Esophagus muscularis mucosa (tissue), 4 donors: Measurements from ENCODE around the gene GTF2IRD1. TPM values are rescaled to one million over a fixed set of nuclear protein-coding genes. Genes with fewer than 3 reads are reported as not detected.
"Not testable (repeated sequence)": the region's sequence is repeated elsewhere in the genome, so short reads cannot be mapped to it uniquely, and the experiment has no call there.

Experiments used
- DNase-seq: peaks from one replicate; pipeline ENCODE4 v3.0.0-alpha.2; 2017; ENCODE audit errors: extremely low spot score
- H3K27ac ChIP-seq, 4 donors: fragments of 200-600 bp; sonication (generic); replicated peaks in 1 of 4; 1 replicate in 3 of 4; 2 replicates in 1 of 4; pipeline ENCODE4 v1.5.1; 2016 to 2019; ENCODE audit warnings: mild to moderate bottlenecking in 1 of 4
- H3K27me3 ChIP-seq, 4 donors: fragments of 200-600 bp; sonication (generic); one replicate each; pipeline versions ENCODE4 v1.5.1 to v1.6.0; 2016 to 2019
- H3K36me3 ChIP-seq, 4 donors: fragments of 200-600 bp; sonication (generic); one replicate each; pipeline ENCODE4 v1.5.1; 2016 to 2019
- H3K4me1 ChIP-seq, 4 donors: fragments of 200-600 bp; sonication (generic); one replicate each; pipeline ENCODE4 v1.5.1; 2016 to 2019
- H3K4me3 ChIP-seq, 4 donors: fragments of 200-600 bp; sonication (generic); 1 replicate in 2 of 4; 2 replicates in 2 of 4; pipeline ENCODE4 v1.5.1; 2016 to 2019; ENCODE audit warnings: mild to moderate bottlenecking in 4 of 4, moderate library complexity in 1 of 4
- H3K9me3 ChIP-seq, 4 donors: fragments of 200-600 bp; sonication (generic); 1 replicate in 3 of 4; 2 replicates in 1 of 4; pipeline ENCODE4 v1.5.1; 2016 to 2019
- EP300 ChIP-seq: sonication (generic); formaldehyde crosslinking; IDR thresholded peaks from one replicate; pipeline ENCODE4 v1.6.1; 2017; ENCODE audit warnings: antibody characterized with exemption
- POLR2A ChIP-seq: fragments of 450-650 bp; IDR thresholded peaks from one replicate; pipeline ENCODE4 v1.6.1; 2017; ENCODE audit warnings: antibody characterized with exemption, moderate library complexity, mild to moderate bottlenecking, low read depth
- POLR2AphosphoS5 ChIP-seq, 2 donors: sonication (generic); formaldehyde crosslinking; IDR thresholded peaks; one replicate each; pipeline ENCODE4 v1.6.1; 2017; ENCODE audit warnings: antibody characterized with exemption in 2 of 2
- WGBS: methylation state at CpG from one replicate; pipeline ENCODE4 v1.1.5; 2018; 5-methylcytosine and 5-hydroxymethylcytosine counted together
- intact Hi-C: fragments of 100-400 bp; cut with DNase I; formaldehyde crosslinking; loops from one replicate; pipeline ENCODE4 v1.15.1; 2023
- total RNA-seq, 4 donors: library from RNA; depleted of rRNA; stranded (reverse); fragments of >200 nt; gene quantifications; one replicate each; pipeline versions ENCODE4 v1.1.0 to v1.2.1, GENCODE V29; 2016
- TF ChIP-seq, protein P1 (sequence below), 3 experiments: fragments of 200-600 bp in 2 of 3; fragments of 450-650 bp in 1 of 3; sonication (generic) in 2 of 3; IDR thresholded peaks; one replicate each; pipeline ENCODE4 v1.5.1; 2017 to 2019; ENCODE audit warnings: antibody characterized with exemption in 3 of 3, mild to moderate bottlenecking in 2 of 3, moderate library complexity in 1 of 3

Gene GTF2IRD1
- total RNA-seq, 4 donors from 2014 or later: 20.8 to 24.0 (median 22.0) TPM

DNA sequence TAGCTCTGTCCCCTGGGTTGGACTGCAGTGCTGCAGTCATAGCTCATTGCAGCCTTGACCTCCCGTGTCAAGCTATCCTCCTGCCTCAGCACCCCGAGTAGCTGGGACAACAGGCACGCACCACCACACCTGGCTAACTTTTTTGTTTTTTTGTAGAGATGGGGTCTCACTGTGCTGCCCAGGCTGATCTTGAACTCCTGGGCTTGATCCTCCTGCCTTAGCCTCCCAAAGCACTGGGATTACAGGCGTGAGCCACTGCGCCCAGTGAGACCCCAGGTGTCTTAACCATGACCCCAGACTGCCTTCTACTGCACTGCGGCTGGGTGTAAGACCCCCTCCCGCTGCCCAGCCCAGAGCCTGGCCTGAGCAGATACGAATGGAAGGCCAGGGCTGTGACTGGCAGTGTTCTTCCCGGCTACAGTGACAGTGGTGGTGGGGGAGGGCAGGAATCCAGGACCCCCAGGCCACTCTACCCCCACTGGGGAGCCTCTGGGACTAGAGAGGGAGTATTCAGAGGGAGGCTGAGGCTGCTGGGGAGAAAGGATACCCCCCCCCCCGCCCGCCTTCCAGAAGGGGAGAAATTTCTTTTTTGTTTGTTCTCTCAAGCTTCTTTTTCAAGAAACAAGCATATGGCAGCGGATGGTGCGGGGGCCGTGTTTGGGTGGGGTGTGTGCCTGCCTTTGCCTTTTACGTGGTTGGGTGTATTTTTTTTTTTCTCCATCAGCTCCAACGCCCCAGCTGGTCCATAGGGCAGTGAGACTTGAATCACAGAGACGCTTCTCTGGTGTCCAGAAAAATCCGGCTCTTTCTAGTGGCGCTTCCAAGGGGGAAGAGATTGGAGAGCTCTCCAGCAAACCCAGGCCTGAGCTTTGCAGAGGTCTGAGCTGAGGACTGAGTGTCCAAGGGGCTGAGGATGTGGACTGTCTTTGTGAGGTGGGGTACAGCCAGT lies 36.6 kb downstream of the GTF2IRD1 start:
- no peaks in the 10 kb centered on the region for H3K27me3 ChIP-seq
- intact Hi-C loops: no loop called here
- H3K4me1 ChIP-seq: peaks cover 5 to 12% (median 7%) of the 10 kb centered on the region in 4 donors
- no peak overlapping the region for H3K27ac ChIP-seq
- TF ChIP-seq, protein P1, sequence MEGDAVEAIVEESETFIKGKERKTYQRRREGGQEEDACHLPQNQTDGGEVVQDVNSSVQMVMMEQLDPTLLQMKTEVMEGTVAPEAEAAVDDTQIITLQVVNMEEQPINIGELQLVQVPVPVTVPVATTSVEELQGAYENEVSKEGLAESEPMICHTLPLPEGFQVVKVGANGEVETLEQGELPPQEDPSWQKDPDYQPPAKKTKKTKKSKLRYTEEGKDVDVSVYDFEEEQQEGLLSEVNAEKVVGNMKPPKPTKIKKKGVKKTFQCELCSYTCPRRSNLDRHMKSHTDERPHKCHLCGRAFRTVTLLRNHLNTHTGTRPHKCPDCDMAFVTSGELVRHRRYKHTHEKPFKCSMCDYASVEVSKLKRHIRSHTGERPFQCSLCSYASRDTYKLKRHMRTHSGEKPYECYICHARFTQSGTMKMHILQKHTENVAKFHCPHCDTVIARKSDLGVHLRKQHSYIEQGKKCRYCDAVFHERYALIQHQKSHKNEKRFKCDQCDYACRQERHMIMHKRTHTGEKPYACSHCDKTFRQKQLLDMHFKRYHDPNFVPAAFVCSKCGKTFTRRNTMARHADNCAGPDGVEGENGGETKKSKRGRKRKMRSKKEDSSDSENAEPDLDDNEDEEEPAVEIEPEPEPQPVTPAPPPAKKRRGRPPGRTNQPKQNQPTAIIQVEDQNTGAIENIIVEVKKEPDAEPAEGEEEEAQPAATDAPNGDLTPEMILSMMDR (IDR thresholded peaks at IDR 0.05): no peak
- TF ChIP-seq EP300 (no peak), POLR2A (no peak), POLR2AphosphoS5 (IDR thresholded peaks at IDR 0.05) (no peak)
- no peaks in the 10 kb centered on the region for H3K36me3 ChIP-seq
- peaks cover 0 to 3% (median 0%) of the 10 kb centered on the region in 4 donors for H3K9me3 ChIP-seq
- no peak for DNase-seq
- 88% methylated on average over 14 of the region's 19 CpGs for WGBS
- no peak overlapping the region for H3K4me3 ChIP-seq

DNA sequence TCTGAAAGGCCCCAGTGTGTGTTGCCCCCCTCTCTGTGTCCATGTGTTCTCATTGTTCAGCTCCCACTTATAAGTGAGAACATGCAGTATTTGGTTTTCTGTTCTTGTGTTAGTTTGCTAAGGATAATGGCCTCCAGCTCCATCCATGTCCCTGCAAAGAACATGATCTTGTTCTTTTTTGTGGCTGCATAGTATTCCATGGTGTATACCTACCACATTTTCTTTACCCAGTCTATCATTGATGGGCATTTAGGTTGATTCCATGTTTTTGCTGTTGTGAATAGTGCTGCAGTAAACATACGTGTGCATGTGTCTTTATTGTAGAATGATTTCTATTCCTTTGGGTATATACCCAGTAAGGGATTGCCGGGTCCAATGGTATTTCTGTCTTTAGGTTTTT lies 37.8 kb downstream of the GTF2IRD1 start:
- WGBS: 92% methylated on average over 2 of the region's 2 CpGs
- H3K36me3 ChIP-seq, H3K9me3 ChIP-seq, H3K27ac ChIP-seq, DNase-seq, intact Hi-C loops, H3K4me3 ChIP-seq, H3K27me3 ChIP-seq: not testable (repeated sequence)
- H3K4me1 ChIP-seq: peaks cover 8 to 11% (median 9%) of the 10 kb centered on the region in 4 donors

DNA sequence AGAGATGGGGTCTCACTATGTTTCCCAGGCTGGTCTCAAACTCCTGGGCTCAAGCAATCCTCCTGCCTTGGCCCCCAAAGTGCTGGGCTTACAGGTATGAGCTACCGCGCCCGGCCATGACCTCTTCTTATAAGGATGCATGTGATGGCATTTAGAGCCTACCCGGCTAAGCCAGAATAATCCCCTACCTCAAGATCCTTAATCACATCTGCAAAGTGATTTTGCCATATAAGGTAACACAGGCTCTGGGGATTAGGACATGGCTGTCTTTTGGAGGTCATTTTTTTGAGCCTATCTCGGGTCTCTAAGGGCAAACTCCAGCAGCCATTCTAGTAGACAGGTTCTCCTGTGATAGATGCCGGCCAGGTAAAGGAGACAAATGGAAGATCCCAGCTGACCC lies 39.6 kb downstream of the GTF2IRD1 start:
- DNase-seq: no peak
- intact Hi-C loops: no loop called here
- Histone ChIP-seq H3K27ac (no peak overlapping the region), H3K4me1 (peaks cover 8 to 11% (median 9%) of the 10 kb centered on the region in 4 donors), H3K4me3 (no peak overlapping the region), H3K27me3 (no peaks in the 10 kb centered on the region), H3K9me3 (peaks cover 0 to 3% (median 0%) of the 10 kb centered on the region in 4 donors), H3K36me3 (no peaks in the 10 kb centered on the region)
- TF ChIP-seq, protein P1 (IDR thresholded peaks at IDR 0.05): no peak
- WGBS: 94% methylated on average over 2 of the region's 6 CpGs

DNA sequence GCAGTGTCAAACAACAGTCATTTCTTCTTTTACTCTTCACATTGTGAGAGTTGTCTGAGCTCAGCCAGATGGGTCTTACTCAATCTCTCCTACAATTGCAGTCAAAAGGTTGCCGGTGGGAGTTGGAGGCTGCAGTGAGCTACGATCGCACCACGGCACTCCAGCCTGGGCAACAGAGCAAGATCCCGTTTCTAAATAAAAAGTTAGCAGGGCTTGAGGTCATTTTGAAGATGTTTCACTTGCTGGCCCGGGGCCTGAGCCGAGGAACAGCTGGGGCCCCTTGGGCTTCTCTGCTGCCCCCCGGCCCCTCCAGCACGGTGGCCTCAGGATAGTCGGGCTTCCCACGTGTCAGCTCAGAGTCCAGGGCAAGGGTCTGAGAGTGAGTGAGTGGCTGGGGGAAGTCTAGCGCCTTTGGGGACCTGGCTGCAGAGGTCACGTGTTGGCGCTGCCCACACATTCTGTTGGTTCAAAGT lies 40.4 kb downstream of the GTF2IRD1 start:
- 93% methylated on average over 14 of the region's 14 CpGs for WGBS
- no peak for DNase-seq
- no peak overlapping the region for H3K4me3 ChIP-seq
- peaks cover 0 to 3% (median 0%) of the 10 kb centered on the region in 4 donors for H3K9me3 ChIP-seq
- no peak for TF ChIP-seq POLR2AphosphoS5 (IDR thresholded peaks at IDR 0.05)
- TF ChIP-seq EP300: no peak
- TF ChIP-seq, protein P1 (IDR thresholded peaks at IDR 0.05): no peak
- no peak for TF ChIP-seq POLR2A
- H3K27ac ChIP-seq: no peak overlapping the region
- H3K27me3 ChIP-seq: no peaks in the 10 kb centered on the region
- H3K4me1 ChIP-seq: peaks cover 8 to 12% (median 10%) of the 10 kb centered on the region in 4 donors
- intact Hi-C loops: no loop called here
- H3K36me3 ChIP-seq: no peaks in the 10 kb centered on the region
